Activated gamma-delta T cell treated with anti-CD3 and anti-CD28 coated beads, Interleukin-2, amount 50 U/mL, for 16 hours (primary cell): ENCODE results near the gene TDP1.
"Not testable (repeated sequence)": the region's sequence is repeated elsewhere in the genome, so short reads cannot be mapped to it uniquely, and the experiment has no call there.

Experiments used
- DNase-seq: peaks from one replicate; pipeline ENCODE4 v3.0.0-alpha.2; 2020; ENCODE audit warnings: low read depth

Gene TDP1

DNA sequence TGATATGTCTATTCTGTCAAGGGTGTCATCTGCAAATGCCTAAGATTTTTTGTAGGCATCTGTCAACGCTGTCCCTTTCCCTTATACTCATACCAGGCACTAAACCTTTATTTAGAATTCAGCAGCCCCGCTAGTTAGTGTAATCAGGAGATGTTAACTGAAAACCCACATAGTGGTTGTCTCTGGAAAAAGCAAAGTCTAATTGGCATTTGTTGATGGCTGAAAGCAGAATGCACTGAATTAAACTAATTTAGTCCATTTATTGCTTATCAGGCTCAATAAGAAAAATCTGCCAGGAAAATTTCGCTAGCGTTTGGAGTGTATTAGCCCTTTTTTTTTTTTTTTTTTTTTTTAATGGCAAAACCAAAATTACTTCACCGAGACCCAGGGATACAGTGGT, 34.5 kb downstream of the TDP1 start:
- DNase-seq: no peak

DNA sequence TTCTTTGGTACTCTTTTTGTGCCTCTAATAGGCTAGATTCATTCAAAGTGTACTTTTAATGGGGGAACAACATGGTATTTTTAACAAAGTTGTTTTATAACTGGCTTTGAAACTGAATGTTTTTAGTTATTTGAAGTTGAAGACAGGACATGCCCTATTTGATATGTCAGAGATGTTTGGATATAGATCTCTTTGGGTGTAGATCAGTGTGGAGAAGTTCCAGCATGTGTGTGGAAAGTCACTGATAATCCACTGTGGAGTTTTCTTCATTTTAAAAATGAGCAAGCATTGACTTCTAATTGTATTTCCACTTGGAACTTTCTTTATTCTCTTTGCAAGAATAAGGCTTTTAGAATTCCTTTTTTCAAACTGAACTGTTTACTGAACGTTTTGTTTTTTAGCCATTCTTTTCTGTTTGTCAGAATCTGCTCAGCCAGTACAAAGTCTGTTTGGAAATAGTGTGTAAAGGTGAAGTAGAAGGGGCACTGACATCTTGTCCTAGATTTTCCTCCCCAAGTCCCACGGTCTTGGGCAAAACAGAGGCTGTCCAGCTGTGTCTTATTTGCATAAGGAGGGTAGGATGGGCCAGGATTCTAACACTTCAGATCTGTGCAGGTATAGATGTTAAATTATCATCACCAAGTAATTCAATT, 35.0 kb downstream of the TDP1 start:
- no peak for DNase-seq

DNA sequence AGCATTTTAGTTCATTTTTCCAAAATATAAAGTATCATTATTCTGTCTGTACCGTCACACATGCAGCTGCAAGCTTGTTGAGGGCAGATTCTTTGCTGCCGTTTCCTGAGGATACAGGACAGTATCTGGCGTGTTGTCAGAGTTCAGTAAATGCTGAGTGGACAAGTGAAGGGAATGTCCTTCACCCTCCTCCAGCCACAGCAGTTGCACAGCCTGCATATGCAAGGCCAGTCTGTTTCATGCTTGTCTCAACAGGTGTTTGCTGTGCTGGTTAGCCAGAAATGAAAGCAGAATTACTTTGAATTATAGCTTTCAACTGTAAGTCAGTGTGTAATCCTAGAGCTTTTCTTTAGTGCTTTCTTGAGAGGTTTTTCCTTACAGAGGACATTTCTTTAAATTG, 36.5 kb downstream of the TDP1 start:
- no peak for DNase-seq

DNA sequence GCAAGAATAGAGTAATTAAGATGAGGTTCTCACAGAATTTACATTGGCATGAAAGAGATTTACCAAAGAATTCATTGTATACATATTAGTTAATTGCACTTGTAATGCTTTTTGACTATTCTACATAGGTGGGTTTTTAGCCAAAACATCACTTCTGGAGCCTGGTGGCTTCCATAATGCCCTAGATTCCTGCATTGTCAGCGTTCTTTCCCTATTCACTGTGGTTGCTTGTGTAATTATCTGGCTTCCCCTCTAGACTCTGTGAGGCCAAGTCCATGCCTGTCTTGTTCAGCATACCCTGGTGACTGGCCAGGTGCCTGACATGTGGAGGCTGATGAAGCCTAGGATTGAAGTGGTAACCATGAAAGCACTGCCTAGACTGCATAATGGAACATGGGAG, 41.2 kb downstream of the TDP1 start:
- no peak for DNase-seq

DNA sequence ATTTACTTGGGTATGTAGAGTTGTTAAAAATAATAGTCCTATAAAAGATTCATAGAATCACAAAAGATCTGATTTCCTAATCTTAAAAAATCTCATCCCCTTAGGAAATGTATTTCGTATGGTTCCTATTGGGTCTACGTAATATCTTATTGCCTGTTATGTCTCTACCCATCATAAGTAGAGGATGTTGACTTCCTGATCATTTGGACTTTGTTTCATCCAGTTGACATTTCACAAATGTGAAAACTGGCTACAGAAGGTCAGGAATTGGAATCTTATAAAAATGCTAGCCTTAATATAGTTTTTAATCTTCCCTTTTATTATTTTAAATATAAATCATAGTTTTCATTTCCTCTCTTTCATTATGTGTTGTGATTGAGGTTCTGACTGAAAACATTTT, 45.2 kb downstream of the TDP1 start:
- no peak for DNase-seq

DNA sequence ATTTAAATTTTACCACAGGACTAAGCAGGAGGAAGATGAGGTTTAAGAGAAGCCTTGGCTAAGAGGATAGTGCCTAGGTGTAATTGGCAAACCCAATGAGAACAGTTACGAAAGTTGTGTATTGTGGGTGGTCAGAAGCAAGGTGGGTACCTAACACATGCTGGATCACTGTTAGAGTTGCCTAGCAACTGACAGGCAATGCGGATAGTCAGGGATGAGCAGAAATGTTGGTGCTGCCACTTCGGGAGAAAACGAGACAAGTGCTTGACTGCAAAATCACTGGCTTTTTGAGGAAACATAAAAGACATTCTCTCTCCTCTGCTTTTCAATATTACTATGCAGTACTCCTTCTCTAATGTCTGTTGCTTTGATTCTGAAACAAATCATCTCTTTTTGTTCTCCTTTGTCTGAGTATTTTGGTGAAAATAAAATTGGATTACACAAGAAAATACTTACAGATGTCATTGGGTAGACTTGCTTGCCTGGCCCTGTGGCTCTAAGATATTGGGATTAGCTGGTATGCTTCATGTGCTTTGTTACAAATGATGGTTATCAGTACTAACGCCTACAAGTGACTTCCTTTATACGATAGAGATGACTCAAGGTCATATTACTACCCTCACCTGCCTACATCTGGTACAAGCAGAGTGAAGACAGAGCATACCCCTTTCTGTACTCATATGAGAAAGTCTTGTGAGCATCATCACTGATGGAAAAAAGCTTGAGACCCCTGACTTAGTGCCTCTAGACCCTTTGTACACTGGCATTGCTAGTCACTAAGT, 48.0 kb downstream of the TDP1 start:
- DNase-seq: no peak

DNA sequence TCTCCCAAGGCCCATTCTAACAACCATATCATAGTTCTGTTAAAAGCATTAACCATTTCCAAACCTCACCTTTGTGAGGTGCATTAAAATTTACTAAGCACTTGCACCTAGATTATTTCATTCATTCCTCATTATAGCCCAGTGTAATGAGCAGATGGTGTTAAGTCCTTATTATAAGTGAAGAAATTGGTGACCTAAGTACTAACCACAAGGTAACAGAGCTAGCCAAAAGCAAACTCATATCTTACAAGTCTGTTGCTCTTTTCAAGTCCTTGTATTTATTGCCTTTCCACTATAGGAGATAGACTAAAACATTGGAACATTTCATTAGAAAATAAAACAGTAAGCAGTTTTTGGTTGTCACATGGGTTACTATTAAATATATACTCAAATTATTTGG, 49.7 kb downstream of the TDP1 start:
- DNase-seq: no peak

DNA sequence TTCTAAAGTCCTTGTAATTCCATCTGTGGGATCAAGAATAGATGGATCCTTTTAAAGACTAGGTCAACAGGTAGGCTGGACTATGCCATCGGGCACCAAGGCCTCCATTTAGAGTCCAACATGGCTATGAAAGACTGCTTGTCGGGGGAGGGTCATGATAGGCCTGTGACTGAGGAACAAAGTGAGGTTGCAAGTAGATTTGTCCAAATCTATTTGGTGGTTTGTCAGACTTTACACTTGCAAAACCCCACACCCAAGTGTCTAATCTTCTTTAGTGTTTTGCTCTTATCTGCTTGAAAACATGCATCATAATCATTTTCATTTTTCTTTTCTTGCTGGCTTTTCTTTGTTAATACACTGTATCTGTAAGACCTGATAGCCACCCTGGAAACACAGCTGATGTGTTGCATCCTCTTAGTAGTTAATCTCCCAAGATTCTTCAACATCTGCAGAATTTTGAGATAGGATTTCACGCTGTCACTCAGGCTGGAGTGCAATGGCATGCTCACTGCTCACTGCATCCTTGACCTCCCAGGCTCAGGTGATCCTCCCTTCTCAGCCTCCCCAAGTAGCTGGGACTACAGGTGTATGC, 50.3 kb downstream of the TDP1 start:
- DNase-seq: no peak

DNA sequence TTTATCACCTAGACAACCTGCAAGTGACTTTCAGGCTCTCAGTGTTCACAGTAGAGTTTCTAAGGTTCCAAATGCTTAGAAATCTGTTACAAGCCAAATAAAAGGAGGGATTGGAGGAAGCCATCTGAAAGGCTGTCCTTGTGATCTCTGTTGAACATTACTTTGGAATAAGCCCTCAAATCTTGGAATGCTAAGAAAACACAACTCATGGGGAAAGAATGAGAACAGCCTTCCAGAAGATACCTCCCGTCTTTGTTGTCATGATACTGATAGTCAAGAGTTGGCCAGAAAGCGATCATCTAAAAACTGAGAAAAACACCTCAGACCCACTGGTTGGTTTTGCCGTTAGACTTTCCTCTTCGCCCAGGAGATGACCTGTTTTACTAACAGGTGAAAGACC, 61.6 kb downstream of the TDP1 start:
- DNase-seq: no peak

DNA sequence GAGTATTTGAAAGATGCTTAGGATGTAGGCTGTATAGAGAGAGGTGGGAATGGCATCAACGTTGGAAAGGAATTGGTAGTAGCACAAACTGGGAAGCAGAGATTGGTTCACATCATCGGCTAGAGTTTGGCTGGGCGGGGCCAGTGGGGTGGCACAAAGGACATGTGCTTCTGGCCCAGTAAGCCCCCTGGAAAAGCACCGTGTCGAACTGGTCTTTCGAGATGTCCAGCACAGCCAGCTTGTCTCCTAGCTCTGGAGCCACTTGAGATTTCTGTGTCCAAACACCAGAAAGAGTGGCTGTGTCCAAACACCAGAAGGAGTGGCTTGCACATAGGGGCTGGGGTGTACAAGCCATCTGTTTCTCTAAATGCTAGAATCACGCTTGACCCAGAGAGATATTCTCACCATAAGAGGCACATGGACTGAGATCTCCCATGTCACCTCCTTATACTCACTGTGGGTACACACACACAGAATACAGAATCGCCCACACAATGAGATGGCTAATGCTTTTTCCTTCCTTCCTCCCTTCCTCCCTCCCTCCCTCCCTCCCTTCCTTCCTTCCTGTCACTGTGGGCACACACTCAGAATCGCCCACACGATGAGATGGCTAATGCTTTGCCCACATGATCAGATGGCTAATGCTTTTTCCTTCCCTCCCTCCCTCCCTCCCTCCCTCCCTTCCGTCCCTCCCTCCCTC, 64.2 kb downstream of the TDP1 start:
- no peak for DNase-seq

DNA sequence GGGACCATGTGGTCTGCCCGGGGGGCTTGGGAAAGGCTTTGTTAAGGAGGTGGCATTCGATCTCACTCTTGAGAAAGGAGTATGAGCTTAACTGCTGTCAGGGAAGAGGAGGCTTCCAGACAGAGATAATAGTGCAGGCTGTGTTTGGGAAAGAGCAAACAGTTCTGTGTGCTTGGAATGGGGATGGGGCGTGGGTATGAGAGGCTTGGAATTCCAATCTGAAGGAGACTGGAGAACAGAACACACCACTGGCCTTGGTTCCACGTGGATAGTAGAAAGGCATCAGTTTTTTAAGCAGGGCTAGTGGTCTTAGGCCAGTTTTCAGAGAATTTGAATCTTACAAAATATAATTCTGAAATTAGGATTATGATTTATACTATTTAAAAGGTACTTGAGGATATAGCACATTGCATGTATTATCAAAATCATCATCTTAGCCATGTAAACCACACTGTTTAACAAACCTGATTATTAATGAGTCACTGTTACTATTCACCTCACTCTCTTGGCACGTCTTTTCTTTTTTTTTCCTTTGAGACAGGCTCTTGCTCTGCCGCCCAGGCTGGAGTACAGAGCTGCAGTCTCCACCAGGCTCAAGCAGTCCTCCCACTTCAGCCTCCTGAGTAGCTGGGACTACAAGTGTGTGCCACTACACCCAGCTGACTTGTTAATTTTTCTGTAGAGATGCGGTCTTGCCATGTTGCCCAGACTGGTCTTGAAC, 67.6 kb downstream of the TDP1 start:
- no peak for DNase-seq

DNA sequence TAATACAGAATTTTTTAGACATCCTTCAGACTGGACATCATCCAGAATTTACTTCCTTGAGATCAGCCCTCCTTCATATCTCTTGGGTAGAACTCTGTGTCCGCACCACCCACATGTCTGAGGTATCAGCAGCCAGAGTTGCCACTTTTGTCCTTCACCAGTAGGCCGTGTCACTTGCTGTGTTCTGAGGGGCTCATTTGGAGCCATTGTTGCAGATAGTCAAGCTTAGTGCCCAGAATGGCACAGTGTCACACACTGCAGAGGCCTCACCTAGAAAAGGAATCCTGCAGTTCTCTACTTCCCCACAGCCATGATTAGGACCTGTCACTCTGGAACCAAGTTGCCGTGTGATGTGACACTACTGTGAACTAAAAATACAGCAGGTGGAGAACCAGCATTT, 69.2 kb downstream of the TDP1 start:
- no peak for DNase-seq

DNA sequence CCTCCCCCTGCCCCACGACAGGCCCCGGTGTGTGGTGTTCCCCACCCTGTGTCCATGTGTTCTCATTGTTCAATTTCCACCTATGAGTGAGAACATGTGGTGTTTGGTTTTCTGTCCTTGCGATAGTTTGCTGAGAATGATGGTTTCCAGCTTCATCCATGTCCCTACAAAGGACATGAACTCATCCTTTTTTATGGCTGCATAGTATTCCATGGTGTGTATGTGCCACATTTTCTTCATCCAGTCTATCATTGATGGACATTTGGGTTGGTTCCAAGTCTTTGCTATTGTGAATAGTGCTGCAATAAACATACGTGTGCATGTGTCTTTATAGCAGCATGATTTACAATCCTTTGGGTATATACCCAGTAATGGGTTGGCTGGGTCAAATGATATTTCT, 70.9 kb downstream of the TDP1 start:
- DNase-seq: not testable (repeated sequence)

DNA sequence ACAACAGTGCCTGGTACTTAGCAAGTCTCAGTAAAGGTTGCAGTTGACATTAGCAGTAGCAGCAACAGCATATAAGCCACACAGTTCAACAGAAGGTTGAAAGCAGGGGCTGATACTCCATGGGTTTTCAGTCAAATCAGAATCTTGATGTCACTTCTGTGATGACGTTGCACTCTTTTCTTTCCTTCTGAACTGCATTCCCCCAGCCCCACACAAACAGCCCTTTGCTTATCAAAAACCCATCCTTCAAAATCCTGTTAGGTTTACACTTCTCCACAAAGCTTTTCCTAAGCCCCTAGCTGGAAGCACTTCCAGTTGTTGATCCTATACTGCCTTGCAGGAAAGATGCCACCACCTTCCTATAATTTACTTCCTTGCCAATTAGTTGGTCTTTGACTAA, 72.1 kb downstream of the TDP1 start:
- no peak for DNase-seq

DNA sequence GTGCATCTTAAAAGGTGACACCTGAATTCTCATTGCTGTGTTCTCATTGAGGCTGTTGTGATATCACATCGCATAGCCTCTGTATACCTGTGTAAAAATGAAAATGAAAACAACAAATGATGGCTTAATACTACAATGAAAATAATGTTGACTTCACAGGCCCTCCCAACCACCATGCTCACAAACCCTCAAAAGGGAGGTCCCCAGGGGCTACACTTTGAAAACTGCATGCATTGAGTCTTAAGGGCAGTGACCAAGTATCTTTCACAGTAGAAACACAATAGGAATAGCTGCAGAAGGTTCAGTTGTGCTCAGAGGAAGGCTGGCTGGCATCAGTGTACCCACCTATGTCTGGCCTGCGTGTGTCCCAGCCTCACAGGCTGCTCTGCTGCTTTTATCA, 78.4 kb downstream of the TDP1 start:
- no peak for DNase-seq

DNA sequence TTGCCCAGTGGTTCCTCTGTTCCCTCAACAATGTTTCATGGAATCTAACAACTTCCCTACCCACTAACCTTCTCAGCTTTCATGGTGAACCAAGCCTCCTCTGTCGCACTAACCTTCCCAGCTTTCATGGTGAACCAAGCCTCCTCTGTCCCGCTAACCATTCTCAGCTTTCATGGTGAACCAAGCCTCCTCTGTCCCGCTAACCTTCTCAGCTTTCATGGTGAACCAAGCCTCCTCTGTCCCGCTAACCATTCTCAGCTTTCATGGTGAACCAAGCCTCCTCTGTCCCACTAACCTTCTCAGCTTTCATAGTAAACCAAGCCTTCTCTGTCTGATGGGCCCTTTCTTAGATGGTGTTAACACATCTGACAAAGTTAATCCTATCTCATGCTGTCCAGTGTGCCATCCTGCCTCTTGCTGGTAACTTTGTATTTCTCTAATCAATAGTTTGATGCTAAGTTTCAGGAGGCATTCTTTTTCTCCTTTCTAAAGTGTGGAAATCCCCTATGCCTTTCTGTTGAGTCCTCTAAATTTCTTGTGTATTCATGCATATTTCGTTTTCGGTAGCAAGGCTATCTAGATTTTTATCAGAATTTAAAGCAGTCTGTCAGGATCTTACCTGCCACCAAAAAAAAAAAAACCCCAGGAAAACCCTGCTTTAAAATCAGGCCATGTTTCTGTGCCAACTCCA, 79.3 kb downstream of the TDP1 start:
- no peak for DNase-seq

DNA sequence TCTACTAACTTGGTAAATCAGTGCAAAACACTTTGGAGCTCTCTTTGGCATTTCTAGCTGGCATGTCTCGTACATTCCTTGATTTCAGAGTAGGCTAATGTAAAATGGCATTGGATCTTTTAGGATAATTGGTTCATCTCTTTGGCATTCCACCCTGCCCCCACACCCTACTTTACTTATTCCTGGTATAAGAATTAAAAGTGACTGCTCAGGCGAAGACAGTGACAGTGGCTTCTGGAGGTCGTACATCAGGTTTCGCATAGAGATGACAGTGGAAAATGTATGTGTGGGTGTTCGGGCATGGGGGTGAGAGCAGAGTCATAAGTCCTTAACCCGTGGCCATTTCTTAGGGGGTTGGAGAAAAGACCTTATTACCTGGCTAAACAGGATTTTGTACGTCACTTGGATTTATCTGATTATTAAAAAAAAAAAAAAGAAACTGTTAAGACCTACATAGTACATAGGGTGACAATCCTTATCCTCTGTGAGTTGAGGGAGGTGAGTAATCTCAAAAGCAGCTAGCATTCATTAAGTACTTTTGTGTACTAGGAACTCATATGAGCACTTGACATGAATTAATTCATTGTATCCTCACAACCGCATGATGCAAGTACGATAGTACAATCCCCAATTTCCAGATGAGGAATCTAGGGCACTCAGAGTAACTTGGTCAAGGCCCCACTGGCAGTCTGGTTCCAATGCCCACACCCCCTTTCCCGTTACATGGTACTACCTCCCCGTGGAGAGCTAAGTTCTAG, 83.7 kb downstream of the TDP1 start:
- DNase-seq: no peak

DNA sequence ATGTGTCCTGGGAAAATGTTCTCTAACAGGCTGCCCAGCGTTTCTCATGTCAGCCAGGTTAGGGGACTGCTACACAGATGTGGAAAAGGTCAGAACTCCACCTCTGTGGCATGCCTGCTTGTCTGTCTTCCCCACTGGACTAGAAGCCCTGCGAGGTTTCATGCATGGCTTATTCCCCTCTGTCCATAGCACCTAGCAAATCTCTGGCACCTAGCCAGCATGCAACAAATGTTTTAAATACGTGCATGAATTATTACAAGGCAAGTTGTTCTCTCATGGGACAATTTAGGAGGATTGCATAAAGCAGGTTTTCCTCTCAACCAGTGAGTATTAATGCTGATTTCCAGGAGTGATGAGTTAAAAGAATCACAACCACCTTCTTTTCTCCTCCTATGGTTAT, 84.7 kb downstream of the TDP1 start:
- no peak for DNase-seq

DNA sequence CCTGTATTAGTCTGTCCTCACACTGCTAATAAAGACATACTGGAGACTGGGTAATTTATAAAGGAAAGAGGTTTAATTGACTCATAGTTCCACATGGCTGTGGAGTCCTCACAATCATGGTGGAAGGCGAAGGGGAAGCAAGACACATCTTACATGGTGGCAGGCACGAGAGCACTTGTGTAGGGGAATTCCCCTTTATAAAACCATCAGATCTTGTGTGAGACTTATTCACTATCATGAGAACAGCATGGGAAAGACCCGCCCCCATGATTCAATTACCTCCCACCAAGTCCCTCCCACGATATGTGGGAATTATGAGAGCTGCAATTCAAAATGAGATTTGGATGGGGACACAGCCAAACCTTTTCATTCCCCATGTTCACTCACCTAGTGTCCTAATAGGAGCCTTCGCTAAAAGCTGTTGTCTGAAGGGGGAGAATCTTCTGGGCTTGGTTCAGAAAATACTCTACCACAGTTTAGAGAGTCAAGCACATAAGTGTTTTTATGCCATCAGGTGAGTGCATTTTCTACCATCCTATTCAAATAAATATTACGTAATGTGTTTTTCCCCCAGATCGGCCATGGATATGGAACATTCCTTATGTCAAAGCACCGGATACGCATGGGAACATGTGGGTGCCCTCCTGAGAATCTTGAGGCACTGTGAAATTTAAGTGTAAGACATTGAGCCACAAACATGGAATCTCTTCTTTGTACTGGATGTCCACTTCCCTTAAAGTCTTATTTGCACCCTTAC, 86.9 kb downstream of the TDP1 start:
- DNase-seq: no peak

DNA sequence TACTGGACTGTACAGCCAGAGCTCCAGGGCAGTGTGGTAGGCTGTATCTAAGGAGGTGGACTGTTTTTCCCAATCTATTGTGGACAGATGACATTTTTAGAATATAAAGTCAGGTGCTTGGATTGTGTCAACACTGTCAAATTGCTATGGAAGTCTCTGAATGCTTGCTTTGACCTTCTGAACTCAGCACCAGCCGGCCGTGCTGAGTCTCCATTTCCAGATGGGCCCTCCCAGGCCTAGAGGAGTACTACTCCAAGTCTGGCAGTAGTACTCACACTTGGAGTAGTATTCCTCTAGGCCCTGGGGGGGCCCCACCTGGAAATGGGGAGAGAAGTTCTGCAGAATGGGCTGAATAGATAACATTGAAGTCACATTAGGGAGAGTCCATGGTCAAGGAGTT, 89.9 kb downstream of the TDP1 start:
- no peak for DNase-seq
